K562 (cell line): ENCODE measurements around the gene TRABD2B. TPM values are rescaled to one million over a fixed set of nuclear protein-coding genes. Genes with fewer than 3 reads are reported as not detected.

ENCODE experiments used
- ATAC-seq: fragments of 200-7000 bp; cut with Tn5 transposase; 3 replicates; pipeline ENCODE4 v1.9.1; 2020; ENCODE audit warnings: moderate library complexity
- BruUV-seq: library from RNA; stranded (reverse); fragments of 400-500 nt; replicated peaks from 2 replicates; lab custom pipeline; 2021; lab: Mats Ljungman, UMichigan
- CTCF ChIA-PET: fragments of 300-600 bp; formaldehyde crosslinking; extraction: SDS; loops from one replicate; lab custom pipeline; 2021; ENCODE audit warnings: low intra/inter-chr PET ratio; lab: Yijun Ruan, JAX
- POLR2A ChIA-PET: fragments of 300-600, 350-650 bp; sonication (Branson Sonifier 250); formaldehyde crosslinking; extraction: SDS; loops from one replicate; lab custom pipeline; 2021; ENCODE audit warnings: antibody characterized with exemption, inconsistent platforms; lab: Yijun Ruan, JAX
- DNase-seq, 4 experiments: peaks; one replicate each; pipeline versions ENCODE4 v3.0.0 to v3.0.0-alpha.2; 2011 to 2018; ENCODE audit warnings: low spot score in 3 of 4, mixed read lengths in 3 of 4; ENCODE audit errors: extremely low read depth in 1 of 4
- FAIRE-seq: peaks from 2 replicates; lab custom pipeline; 2011; peaks lifted over from hg19 to GRCh38; lab: Jason Lieb, UNC
- H2AFZ ChIP-seq: 2 replicates; pipeline ENCODE4 v1.6.0; 2011; ENCODE audit warnings: low read depth, low read length, control low read depth, inconsistent platforms
- H3K27ac ChIP-seq: fragments of 200-600 bp; 3 replicates; pipeline ENCODE4 v1.8.0; 2011; ENCODE audit warnings: low read depth, mild to moderate bottlenecking, control low read depth, inconsistent platforms, low read length, moderate library complexity, mixed read lengths; ENCODE audit errors: extremely low read depth
- H3K27me3 ChIP-seq, 2 experiments: fragments of 300-600 bp in 1 of 2; 2 replicates in 1 of 2; 3 replicates in 1 of 2; pipeline versions ENCODE4 v1.6.0 to v1.8.0; 2011; ENCODE audit warnings: inconsistent platforms in 2 of 2, low read length in 2 of 2, mild to moderate bottlenecking in 1 of 2, mixed read lengths in 1 of 2, moderate library complexity in 1 of 2; ENCODE audit not compliant: control insufficient read depth in 2 of 2, insufficient read depth in 2 of 2
- H3K36me3 ChIP-seq: fragments of 300-600 bp; 3 replicates; pipeline ENCODE4 v1.8.0; 2011; ENCODE audit warnings: mild to moderate bottlenecking, low read length, inconsistent platforms; ENCODE audit not compliant: control insufficient read depth, insufficient read depth
- H3K4me1 ChIP-seq, 2 experiments: fragments of 200-600 bp in 1 of 2; replicated peaks in 1 of 2; 2 replicates in 1 of 2; 3 replicates in 1 of 2; pipeline versions ENCODE4 v1.5.1 to v1.8.0; 2011; ENCODE audit warnings: inconsistent platforms in 2 of 2, low read length in 2 of 2, mild to moderate bottlenecking in 1 of 2, mixed read lengths in 1 of 2, moderate library complexity in 1 of 2; ENCODE audit not compliant: control insufficient read depth in 2 of 2, insufficient read depth in 2 of 2
- H3K4me2 ChIP-seq: 2 replicates; pipeline ENCODE4 v1.6.1; 2011; ENCODE audit warnings: low read length, control low read depth, inconsistent platforms, mixed read lengths; ENCODE audit not compliant: insufficient read depth
- H3K4me3 ChIP-seq: fragments of 200-600 bp; sonication (generic), shearing (Covaris generic); 2 replicates; pipeline ENCODE4 v1.5.1; 2016; ENCODE audit warnings: control low read depth, inconsistent platforms
- H3K79me2 ChIP-seq: fragments of 200-600 bp; 3 replicates; pipeline ENCODE4 v1.8.0; 2011; ENCODE audit warnings: low read length, inconsistent platforms; ENCODE audit not compliant: control insufficient read depth, insufficient read depth
- H3K9ac ChIP-seq, 2 experiments: 2 replicates each; pipeline versions ENCODE4 v1.6.0 to v1.6.1; 2011; ENCODE audit warnings: low read depth in 2 of 2, low read length in 2 of 2, control low read depth in 1 of 2, inconsistent platforms in 1 of 2, mild to moderate bottlenecking in 1 of 2, mixed read lengths in 1 of 2; ENCODE audit not compliant: insufficient read depth in 1 of 2
- H3K9me1 ChIP-seq: one replicate; pipeline ENCODE4 v1.6.0; 2011; ENCODE audit warnings: inconsistent platforms, mild to moderate bottlenecking, low read length, moderate library complexity; ENCODE audit not compliant: control insufficient read depth, insufficient read depth
- H3K9me3 ChIP-seq: replicated peaks from 2 replicates; pipeline ENCODE4 v1.5.1; 2011; ENCODE audit warnings: low read depth, low read length, inconsistent platforms; ENCODE audit not compliant: control insufficient read depth, insufficient read depth
- H4K20me1 ChIP-seq: replicated peaks from 2 replicates; pipeline ENCODE4 v1.6.1; 2011; ENCODE audit warnings: low read length, inconsistent platforms, mixed read lengths; ENCODE audit not compliant: control insufficient read depth, insufficient read depth
- ARHGAP35 ChIP-seq: fragments of 450-650 bp; IDR thresholded peaks from 2 replicates; pipeline ENCODE4 v1.6.1; 2018; ENCODE audit not compliant: partially characterized antibody
- CXXC5 ChIP-seq: fragments of 250-450 bp; sonication (Bioruptor Pico); IDR thresholded peaks from 2 replicates; pipeline ENCODE4 v1.8.0; 2022; ENCODE audit warnings: inconsistent platforms, mild to moderate bottlenecking, moderate library complexity
- DEAF1 ChIP-seq: fragments of 450-650 bp; formaldehyde crosslinking; IDR thresholded peaks from 2 replicates; pipeline ENCODE4 v1.4.0; 2020; ENCODE audit warnings: mild to moderate bottlenecking, moderate library complexity
- HMBOX1 ChIP-seq: sonication (generic); IDR thresholded peaks from 2 replicates; pipeline ENCODE4 v1.6.1; 2016
- HNRNPL ChIP-seq: fragments of 200-400 bp; formaldehyde crosslinking; IDR thresholded peaks from 2 replicates; pipeline ENCODE4 v1.6.1; 2017; ENCODE audit warnings: low read depth, mild to moderate bottlenecking, low read length
- MECOM ChIP-seq: fragments of 250-450 bp; sonication (Bioruptor Pico); IDR thresholded peaks from 2 replicates; pipeline ENCODE4 v1.8.0; 2022; ENCODE audit warnings: inconsistent platforms
- ZBTB33 ChIP-seq: sonication (generic); formaldehyde crosslinking; IDR thresholded peaks from 2 replicates; pipeline ENCODE4 v1.8.1; 2023; ENCODE audit warnings: mild to moderate bottlenecking, missing genetic modification reagents
- WGBS: fragments of 100-300 bp; shearing (Covaris generic); methylation state at CpG from one replicate; pipeline ENCODE4 v1.1.6; 2016; ENCODE audit warnings: low coverage, mixed read lengths; ENCODE audit not compliant: insufficient coverage; ENCODE audit errors: missing lambda C conversion rate; 5-methylcytosine and 5-hydroxymethylcytosine counted together
- in situ Hi-C: fragments of 300-500 bp; cut with MboI; formaldehyde crosslinking; loops from 4 replicates; pipeline ENCODE4 v1.15.0; 2018; ENCODE audit warnings: inconsistent platforms, mixed read lengths
- intact Hi-C: fragments of 100-400 bp; cut with micrococcal nuclease; formaldehyde crosslinking; loops from 2 replicates; pipeline ENCODE4 v1.14.2; 2022
- polyA plus RNA-seq, 8 experiments: library from polyadenylated mRNA; depleted of rRNA in 4 of 8; stranded (reverse) in 5 of 8; unstranded in 3 of 8; fragments of >200 nt; fragmentation: Nextera tagmentation in 2 of 8; fragmentation: Illumina TruSeq in 1 of 8; extraction: Ambion mirVana in 2 of 8; extraction: Trizol in 1 of 8; gene quantifications; 2 replicates each; pipeline versions ENCODE4 v1.2.1 to v1.2.3, GENCODE V29; 2011 to 2014; ENCODE audit warnings: inconsistent platforms in 1 of 8, missing spikeins in 1 of 8
- total RNA-seq, 7 experiments: library from RNA; depleted of rRNA in 6 of 7; stranded (reverse); fragments of >200 nt in 6 of 7; fragmentation: Illumina TruSeq in 2 of 7; extraction: Trizol in 2 of 7; gene quantifications; 2 replicates each; pipeline versions ENCODE4 v1.2.1 to v1.2.3, GENCODE V29; 2011 to 2021; ENCODE audit warnings: low replicate concordance in 1 of 7
- TF ChIP-seq, protein P1 (sequence below): fragments of 450-650 bp; IDR thresholded peaks from 2 replicates; pipeline ENCODE4 v1.6.1; 2018; ENCODE audit warnings: mild to moderate bottlenecking, low read depth; ENCODE audit not compliant: partially characterized antibody
- TF ChIP-seq, protein P2 (sequence below), 2 experiments: fragments of 200-800 bp in 1 of 2; sonication (Bioruptor generic) in 1 of 2; sonication (generic) in 1 of 2; formaldehyde crosslinking in 1 of 2; IDR thresholded peaks in 1 of 2; conservative IDR thresholded peaks in 1 of 2; 2 replicates each; pipeline versions ENCODE4 v1.5.0 to v1.6.1; 2016 to 2020; ENCODE audit warnings: missing compliant biosample characterization in 1 of 2, missing genetic modification characterization in 1 of 2, missing genetic modification reagents in 1 of 2

Gene TRABD2B
- total and polyA plus RNA-seq, 9 of the 15 experiments (the other 6 are each of a cell fraction or from before 2014, with no cell fraction given), result not detected

DNA sequence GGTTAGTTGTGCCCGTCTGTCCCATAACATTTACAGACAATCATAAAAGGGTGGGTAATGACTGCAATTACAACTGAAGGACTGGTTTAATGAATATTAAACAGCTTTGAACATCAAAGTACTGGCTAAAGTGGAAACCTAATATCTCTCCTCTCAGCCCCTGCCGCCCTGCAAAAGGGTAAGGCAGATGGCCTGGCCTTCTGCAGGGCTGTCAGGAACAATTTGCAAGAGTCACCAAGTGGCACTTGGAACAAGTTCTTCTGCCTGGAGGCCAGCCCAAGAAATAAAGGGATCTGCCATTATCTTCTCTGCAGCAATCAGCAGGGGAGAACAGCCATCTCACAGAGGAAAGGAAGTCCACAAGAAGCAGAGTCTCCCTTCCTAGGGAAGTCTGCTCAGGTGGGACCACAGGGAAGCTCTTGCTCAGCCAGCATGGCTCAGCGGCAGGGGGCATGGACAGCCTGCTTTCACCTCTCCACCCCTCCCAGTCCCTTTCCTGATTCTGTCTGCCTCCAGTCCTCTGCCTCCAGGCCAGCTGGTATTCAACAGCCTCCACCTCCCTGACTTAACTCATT lies 96.1 kb downstream of the TRABD2B start:
- no peaks in the 10 kb centered on the region for H3K9me1 ChIP-seq
- no peaks in the 10 kb centered on the region for H4K20me1 ChIP-seq
- BruUV-seq, result no TSS peak
- intact Hi-C loops, result no loop called here
- no peak overlapping the region for H3K9ac ChIP-seq
- H3K4me3 ChIP-seq, result no peak overlapping the region
- H3K36me3 ChIP-seq, result no peaks in the 10 kb centered on the region
- CTCF ChIA-PET, result no interaction called here
- H2AFZ ChIP-seq, result no peak overlapping the region
- in situ Hi-C loops, result no loop called here
- H3K27me3 ChIP-seq, result peaks cover 0 to 3% of the 10 kb centered on the region in 2 experiments; a peak in 1 of 5 replicates
- no peak overlapping the region for H3K4me2 ChIP-seq
- POLR2A ChIA-PET, result no interaction called here
- H3K79me2 ChIP-seq, result no peaks in the 10 kb centered on the region
- WGBS, result 0% methylated on average over 3 of the region's 3 CpGs
- H3K9me3 ChIP-seq, result no peaks in the 10 kb centered on the region
- no peak for FAIRE-seq
- DNase-seq, result no peak
- no peaks in the 10 kb centered on the region for H3K4me1 ChIP-seq
- no peak for ATAC-seq
- TF ChIP-seq, protein P1, sequence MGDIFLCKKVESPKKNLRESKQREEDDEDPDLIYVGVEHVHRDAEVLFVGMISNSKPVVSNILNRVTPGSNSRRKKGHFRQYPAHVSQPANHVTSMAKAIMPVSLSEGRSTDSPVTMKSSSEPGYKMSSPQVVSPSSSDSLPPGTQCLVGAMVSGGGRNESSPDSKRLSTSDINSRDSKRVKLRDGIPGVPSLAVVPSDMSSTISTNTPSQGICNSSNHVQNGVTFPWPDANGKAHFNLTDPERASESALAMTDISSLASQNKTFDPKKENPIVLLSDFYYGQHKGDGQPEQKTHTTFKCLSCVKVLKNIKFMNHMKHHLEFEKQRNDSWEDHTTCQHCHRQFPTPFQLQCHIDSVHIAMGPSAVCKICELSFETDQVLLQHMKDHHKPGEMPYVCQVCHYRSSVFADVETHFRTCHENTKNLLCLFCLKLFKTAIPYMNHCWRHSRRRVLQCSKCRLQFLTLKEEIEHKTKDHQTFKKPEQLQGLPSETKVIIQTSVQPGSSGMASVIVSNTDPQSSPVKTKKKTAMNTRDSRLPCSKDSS, result no peak
- TF ChIP-seq HMBOX1, result no peak
- TF ChIP-seq ARHGAP35, result no peak
- TF ChIP-seq, protein P2, sequence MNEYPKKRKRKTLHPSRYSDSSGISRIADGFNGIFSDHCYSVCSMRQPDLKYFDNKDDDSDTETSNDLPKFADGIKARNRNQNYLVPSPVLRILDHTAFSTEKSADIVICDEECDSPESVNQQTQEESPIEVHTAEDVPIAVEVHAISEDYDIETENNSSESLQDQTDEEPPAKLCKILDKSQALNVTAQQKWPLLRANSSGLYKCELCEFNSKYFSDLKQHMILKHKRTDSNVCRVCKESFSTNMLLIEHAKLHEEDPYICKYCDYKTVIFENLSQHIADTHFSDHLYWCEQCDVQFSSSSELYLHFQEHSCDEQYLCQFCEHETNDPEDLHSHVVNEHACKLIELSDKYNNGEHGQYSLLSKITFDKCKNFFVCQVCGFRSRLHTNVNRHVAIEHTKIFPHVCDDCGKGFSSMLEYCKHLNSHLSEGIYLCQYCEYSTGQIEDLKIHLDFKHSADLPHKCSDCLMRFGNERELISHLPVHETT (CRISPR knock-in tag; conservative IDR thresholded peaks at IDR 0.05 in 1 of 2, IDR thresholded peaks at IDR 0.05 in 1 of 2), result no peak
- TF ChIP-seq MECOM, result no peak
- no peak for TF ChIP-seq HNRNPL
- TF ChIP-seq CXXC5 (CRISPR knock-in tag), result no peak
- no peak for TF ChIP-seq DEAF1 (CRISPR knock-in tag)
- no peak for TF ChIP-seq ZBTB33 (CRISPR knock-in tag)
- H3K27ac ChIP-seq, result no peak overlapping the region
